ENCODE data around the gene ANKH. TPM values are rescaled to one million over a fixed set of nuclear protein-coding genes. Genes with fewer than 3 reads are reported as not detected.

ANKH gene
- total RNA-seq, 1 experiment from 2014 or later, result 65.2 TPM

DNA sequence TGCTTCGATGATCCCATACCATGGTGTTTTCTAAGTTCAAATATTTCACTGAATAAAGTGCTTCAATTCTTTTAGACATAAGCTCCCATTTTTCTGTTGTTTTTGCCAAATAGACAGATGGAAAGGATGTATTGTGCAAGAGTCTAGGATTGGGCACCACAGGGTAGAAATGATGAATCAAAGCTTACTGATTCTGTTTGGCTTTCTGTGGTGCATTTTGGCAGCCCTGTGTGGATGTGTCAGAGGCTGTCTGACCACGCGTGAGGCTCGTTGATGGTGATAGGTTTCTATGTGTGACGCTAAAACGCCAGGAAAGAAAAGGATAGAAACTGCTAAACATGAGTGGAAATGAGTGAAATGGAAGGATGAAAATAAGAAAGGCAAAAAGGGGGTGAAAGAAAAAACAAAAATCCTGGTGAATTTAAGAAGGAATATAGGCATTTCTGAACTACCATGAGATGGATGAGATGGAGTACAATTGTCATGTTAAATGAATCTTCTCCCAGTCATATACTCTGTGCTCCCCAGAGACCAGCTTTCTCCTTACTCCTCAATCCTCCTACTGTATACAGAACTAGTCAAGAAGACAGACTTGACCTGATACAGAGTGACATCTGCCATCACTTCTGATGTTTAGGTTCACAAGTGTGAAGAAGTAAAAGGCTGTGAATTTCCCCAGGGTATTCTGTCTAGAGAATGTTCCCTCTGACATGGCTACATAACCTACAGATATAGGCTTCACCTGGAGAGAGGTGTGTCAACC, 54.4 kb downstream of the ANKH start:
- intact Hi-C loops (cut with micrococcal nuclease), result no loop called here
- no peak overlapping the region for H3K27ac ChIP-seq (ENCODE audit: low read depth, low read length)
- H3K9ac ChIP-seq (ENCODE audit: low read length), result no peak overlapping the region
- CTCF ChIA-PET, result no interaction called here
- no peak overlapping the region for H2AFZ ChIP-seq (ENCODE audit: low read depth, low read length, poor library complexity, severe bottlenecking)
- no peaks in the 10 kb centered on the region for H4K20me1 ChIP-seq (ENCODE audit: insufficient read depth)
- H3K36me3 ChIP-seq (ENCODE audit: control insufficient read depth in 1 of 2, insufficient read depth in 2 of 2, low read length in 2 of 2), result no peaks in the 10 kb centered on the region
- DNase-seq (ENCODE audit: low read depth, low spot score) (no peak), ATAC-seq (no peak)
- H3K79me2 ChIP-seq (ENCODE audit: insufficient read depth, low read length), result peaks cover 3% of the 10 kb centered on the region; the same call in 1 of the 2 replicates
- H3K27me3 ChIP-seq (ENCODE audit: insufficient read depth, low read length), result no peaks in the 10 kb centered on the region
- peaks cover 4 to 13% of the 10 kb centered on the region in 2 experiments; a peak in 3 of 4 replicates for H3K4me1 ChIP-seq (ENCODE audit: control insufficient read depth in 1 of 2, insufficient read depth in 2 of 2, low read length in 2 of 2)
- H3K9me3 ChIP-seq (ENCODE audit: control insufficient read depth in 1 of 2, insufficient read depth in 1 of 2, low read depth in 1 of 2, low read length in 2 of 2), result no peaks in the 10 kb centered on the region
- H3K4me2 ChIP-seq (ENCODE audit: low read length), result no peak overlapping the region
- no peak overlapping the region for H3K4me3 ChIP-seq (replicated peaks in 1 of 2; ENCODE audit: low read depth in 1 of 2, low read length in 2 of 2)
- no peak for TF ChIP-seq CTCF (IDR thresholded peaks at IDR 0.05 in 2 of 3, conservative IDR thresholded peaks at IDR 0.05 in 1 of 3; ENCODE audit: borderline replicate concordance in 1 of 3, insufficient read depth in 1 of 3, low read depth in 2 of 3, low read length in 2 of 3)
- no peak for TF ChIP-seq TCF7L2 (IDR thresholded peaks at IDR 0.05; ENCODE audit: borderline replicate concordance, extremely low read depth, insufficient read depth, insufficient read length)
- no peak for TF ChIP-seq EZH2phosphoT487 (IDR thresholded peaks at IDR 0.05; ENCODE audit: borderline replicate concordance)
- no peak for TF ChIP-seq CEBPB (IDR thresholded peaks at IDR 0.05; ENCODE audit: low read depth)
- TF ChIP-seq, protein P1, sequence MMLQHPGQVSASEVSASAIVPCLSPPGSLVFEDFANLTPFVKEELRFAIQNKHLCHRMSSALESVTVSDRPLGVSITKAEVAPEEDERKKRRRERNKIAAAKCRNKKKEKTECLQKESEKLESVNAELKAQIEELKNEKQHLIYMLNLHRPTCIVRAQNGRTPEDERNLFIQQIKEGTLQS (IDR thresholded peaks at IDR 0.05), result no peak
- no peak for TF ChIP-seq ZFX (IDR thresholded peaks at IDR 0.05)
- BruUV-seq (replicated peaks), result no TSS peak
- POLR2A ChIA-PET, result no interaction called here
- no peaks in the 10 kb centered on the region for H3K9me2 ChIP-seq (ENCODE audit: insufficient read depth)
- RAD21 ChIA-PET (ENCODE audit: low non-redundant PET in 1 of 2, low total read pairs in 2 of 2, uncharacterized antibody in 2 of 2, unreplicated experiment in 2 of 2), result no interaction called here
